Activated B cell treated with CpG ODN at 0.5 μM for 24 hours (primary cell): Measurements from ENCODE around the gene BID. TPM values are rescaled to one million over a fixed set of nuclear protein-coding genes. Genes with fewer than 3 reads are reported as not detected.

Source experiments
- ATAC-seq: fragments of 200-7000 bp; cut with Tn5 transposase; one replicate; pipeline ENCODE4 v1.10.0; 2021; ENCODE audit warnings: low read depth, mild to moderate bottlenecking, moderate library complexity
- CTCF ChIA-PET: fragments of 350-600 bp; sonication (Branson Sonifier 250); formaldehyde crosslinking; loops from one replicate; lab custom pipeline; 2021; ENCODE audit warnings: antibody characterized with exemption; lab: Charles Lee
- POLR2A ChIA-PET: fragments of 350-600 bp; sonication (Branson Sonifier 250); formaldehyde crosslinking; loops from one replicate; lab custom pipeline; 2021; ENCODE audit warnings: antibody characterized with exemption; lab: Charles Lee
- DNase-seq: peaks from one replicate; pipeline ENCODE4 v3.0.0; 2022
- H3K27ac Mint-ChIP-seq: one replicate; pipeline ENCODE4 v1.8.0; 2020; ENCODE audit warnings: mixed read lengths
- H3K27me3 Mint-ChIP-seq: one replicate; pipeline ENCODE4 v1.8.0; 2021; ENCODE audit warnings: mixed read lengths
- H3K36me3 Mint-ChIP-seq: one replicate; pipeline ENCODE4 v1.8.0; 2021; ENCODE audit warnings: low read depth, mixed read lengths
- H3K4me1 Mint-ChIP-seq: one replicate; pipeline ENCODE4 v1.8.0; 2021; ENCODE audit warnings: mixed read lengths
- H3K4me3 Mint-ChIP-seq: one replicate; pipeline ENCODE4 v1.8.0; 2020; ENCODE audit warnings: mild to moderate bottlenecking, mixed read lengths
- H3K9me3 Mint-ChIP-seq: one replicate; pipeline ENCODE4 v1.8.0; 2020; ENCODE audit warnings: mixed read lengths
- CTCF ChIP-seq: fragments of 200-600 bp; IDR thresholded peaks from one replicate; pipeline ENCODE4 v1.8.0; 2022; ENCODE audit warnings: antibody characterized with exemption, mild to moderate bottlenecking
- intact Hi-C: fragments of 100-400 bp; cut with micrococcal nuclease; formaldehyde crosslinking; loops from one replicate; pipeline ENCODE4 v1.15.1; 2024
- total RNA-seq: library from RNA; stranded (reverse); gene quantifications from 2 replicates; pipeline ENCODE4 v1.2.3, GENCODE V29; 2022

The BID gene
- total RNA-seq, 1 donor from 2014 or later: 78.9 TPM

GRCh38 chr22:17743661-17744411, 30.4 kb downstream of the BID start:
- intact Hi-C loops: loop anchor here (2.0 kb wide), 2 partner anchors 29 to 55 kb away; no protein-coding TSS in a partner anchor
- DNase-seq: no peak
- Mint-ChIP-seq H3K27me3 (no peaks in the 10 kb centered on the region), H3K36me3 (peaks cover 38% of the 10 kb centered on the region), H3K4me3 (no peak overlapping the region), H3K27ac (no peak overlapping the region), H3K9me3 (no peaks in the 10 kb centered on the region), H3K4me1 (peaks cover 9% of the 10 kb centered on the region)
- CTCF ChIA-PET: interaction anchor here (0.7 to 6.3 kb wide), 11 partner anchors 16 to 332 kb away, joined by 3 to 63 read pairs (median 5); partner anchors contain the start of gene PEX26
- no peak for TF ChIP-seq CTCF
- no peak for ATAC-seq
- POLR2A ChIA-PET: interaction anchor here (1.2 to 2.7 kb wide), 4 partner anchors 30 to 66 kb away, joined by 3 to 16 read pairs (median 6); partner anchors contain the start of gene BID

GRCh38 chr22:17742527-17742902, 31.8 kb downstream of the BID start:
- intact Hi-C loops: loop anchor here (1.0 to 2.0 kb wide), 7 partner anchors 30 to 335 kb away; partner anchors contain the start of genes MICAL3 and PEX26
- DNase-seq (peak; percentile 59), ATAC-seq (peak; percentile 95)
- ChIA-PET POLR2A (interaction anchor here (0.5 to 2.7 kb wide), 9 partner anchors 31 to 334 kb away, joined by 3 to 16 read pairs (median 5); partner anchors contain the start of gene BID), CTCF (interaction anchor here (0.7 to 6.3 kb wide), 21 partner anchors 9 to 334 kb away, joined by 3 to 63 read pairs (median 5); partner anchors contain the start of gene PEX26)
- Mint-ChIP-seq H3K27me3 (no peaks in the 10 kb centered on the region), H3K9me3 (no peaks in the 10 kb centered on the region), H3K36me3 (peaks cover 47% of the 10 kb centered on the region), H3K4me1 (peaks cover 9% of the 10 kb centered on the region), H3K4me3 (no peak overlapping the region), H3K27ac (no peak overlapping the region)
- no peak for TF ChIP-seq CTCF

GRCh38 chr22:17741866-17742526, 32.3 kb downstream of the BID start:
- Mint-ChIP-seq H3K27ac (no peak overlapping the region), H3K36me3 (peaks cover 51% of the 10 kb centered on the region), H3K27me3 (no peaks in the 10 kb centered on the region), H3K9me3 (no peaks in the 10 kb centered on the region), H3K4me1 (peaks cover 9% of the 10 kb centered on the region), H3K4me3 (no peak overlapping the region)
- intact Hi-C loops: loop anchor here (1.0 to 2.0 kb wide), 7 partner anchors 31 to 335 kb away; partner anchors contain the start of genes MICAL3 and PEX26
- DNase-seq: no peak
- no peak for ATAC-seq
- POLR2A ChIA-PET: interaction anchor here (0.6 to 2.7 kb wide), 8 partner anchors 31 to 334 kb away, joined by 3 to 16 read pairs (median 6); partner anchors contain the start of gene BID
- TF ChIP-seq CTCF: no peak
- CTCF ChIA-PET: interaction anchor here (0.7 to 6.3 kb wide), 19 partner anchors 9 to 334 kb away, joined by 3 to 63 read pairs (median 5); partner anchors contain the start of gene PEX26

- DNase-seq (no peak), ATAC-seq (no peak)
- H3K4me1 Mint-ChIP-seq: peaks cover 9% of the 10 kb centered on the region
- intact Hi-C loops: no loop called here
- POLR2A ChIA-PET: interaction anchor here (1.0 kb wide), 1 partner anchor 34 kb away, joined by 4 read pairs; no protein-coding TSS in a partner anchor
- H3K27ac Mint-ChIP-seq: no peak overlapping the region
- H3K9me3 Mint-ChIP-seq: no peaks in the 10 kb centered on the region
- no peak overlapping the region for H3K4me3 Mint-ChIP-seq
- H3K36me3 Mint-ChIP-seq: peaks cover 62% of the 10 kb centered on the region
- no peak for TF ChIP-seq CTCF
- CTCF ChIA-PET: interaction anchor here (1.8 to 6.3 kb wide), 3 partner anchors 46 to 181 kb away, joined by 3 to 63 read pairs (median 7); no protein-coding TSS in a partner anchor
- no peaks in the 10 kb centered on the region for H3K27me3 Mint-ChIP-seq
These were observed 34.9 kb downstream of the BID start for GRCh38 chr22:17739196-17739975.
